Measurements from ENCODE around the gene EP400.

DNA sequence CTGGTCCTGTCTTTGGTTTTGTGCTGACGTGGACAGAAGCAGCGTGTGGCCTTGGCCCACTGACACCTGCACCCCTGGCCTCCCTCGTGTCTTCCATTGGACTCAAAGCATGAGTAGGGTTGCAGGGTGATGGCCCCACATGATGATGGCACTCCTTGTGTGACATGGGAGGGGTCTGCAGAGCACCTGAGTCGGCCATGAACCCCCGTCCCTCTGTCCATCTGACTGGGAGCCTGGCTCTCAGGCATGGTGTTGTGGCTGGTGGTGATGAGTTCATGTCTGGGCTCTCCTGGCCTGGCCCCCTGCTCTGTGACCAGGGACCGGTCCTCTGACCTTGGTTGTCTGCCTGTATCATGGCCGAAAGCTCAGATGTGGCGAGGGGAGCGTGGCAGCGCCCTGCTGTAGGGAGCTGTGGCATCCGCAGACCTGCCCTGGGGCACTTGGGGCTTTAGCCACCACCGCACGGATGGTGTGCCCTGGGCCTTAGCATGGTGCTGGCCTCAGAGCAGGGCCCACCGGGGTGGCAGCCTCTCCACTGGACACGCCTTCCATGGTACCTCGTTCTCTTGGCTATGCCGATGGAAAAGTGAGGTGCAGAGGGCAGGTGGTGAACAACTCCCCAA is 38.6 kb upstream of the EP400 start:
- TF ChIP-seq CTCF (IDR thresholded peaks at IDR 0.05), result no peak
- no peak for TF ChIP-seq POLR2A (IDR thresholded peaks at IDR 0.05)
- TF ChIP-seq POLR2AphosphoS5 (IDR thresholded peaks at IDR 0.05), result no peak

Measured in gastroesophageal sphincter (tissue), 3 donors.